ENCODE results near the gene LITAFD. TPM values are rescaled to one million over a fixed set of nuclear protein-coding genes. Genes with fewer than 3 reads are reported as not detected.

Gene LITAFD
- total and polyA plus RNA-seq, 9 of the 15 experiments (the other 6 are each of a cell fraction or from before 2014, with no cell fraction given), result not detected

DNA sequence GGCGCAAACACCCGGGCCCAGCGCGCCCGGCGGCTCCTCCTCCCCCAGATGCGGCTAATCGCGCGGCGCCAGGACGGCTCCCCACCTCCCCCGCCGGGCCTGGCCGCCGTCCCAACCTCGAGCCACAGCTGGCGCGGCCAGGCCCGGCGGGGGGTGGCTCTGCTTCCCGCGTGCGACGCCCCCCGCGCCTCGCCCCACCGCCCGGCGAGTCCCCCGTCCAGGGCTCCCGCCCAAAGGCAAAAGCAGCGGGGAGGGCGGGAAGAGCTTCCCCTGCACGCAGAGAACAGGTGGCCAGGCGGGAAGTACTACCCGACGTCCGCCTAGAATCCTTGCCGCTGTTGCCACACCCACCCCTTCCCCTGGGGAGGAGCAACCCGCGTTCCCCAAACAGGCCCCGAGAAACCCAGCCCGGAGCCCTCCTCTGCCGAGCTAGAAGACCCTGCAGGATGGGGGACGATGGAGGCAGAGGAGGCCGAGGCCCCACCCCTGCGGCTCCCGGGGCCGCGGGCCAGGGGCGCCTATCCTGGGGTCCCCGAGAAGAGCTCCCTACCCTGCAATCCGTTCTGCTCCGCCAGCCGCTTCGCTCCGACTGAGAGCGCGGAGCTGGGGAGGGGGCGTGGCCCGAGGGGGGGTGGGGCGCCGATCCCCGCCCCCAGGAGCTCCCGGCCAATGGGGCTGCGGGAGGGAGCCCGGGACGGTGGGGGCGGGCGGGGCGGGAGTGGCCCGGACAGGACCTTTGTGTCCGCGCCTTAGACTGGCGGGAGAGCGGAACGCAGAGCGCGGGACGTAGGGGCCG lies 13.5 kb upstream of the LITAFD start, which contains the start of gene CARHSP1:
CARHSP1 (minus strand) TSS at position 591 of the 796 bp plus-strand sequence. CDS start 9,678 bp downstream, outside the sequence.
- H3K4me1 ChIP-seq (replicated peaks in 1 of 2; ENCODE audit: control insufficient read depth in 2 of 2, insufficient read depth in 2 of 2, low read length in 2 of 2), result peaks cover 47 to 68% of the 10 kb centered on the region in 2 experiments
- DNase-seq (ENCODE audit: extremely low read depth in 1 of 4, low spot score in 3 of 4) (peak; percentile 95 to 99 (median 98)), FAIRE-seq (peak; percentile 60), ATAC-seq (peak; percentile 82)
- peaks cover 13% of the 10 kb centered on the region; the same call in 1 of the 3 replicates for H3K36me3 ChIP-seq (ENCODE audit: control insufficient read depth, insufficient read depth, low read length)
- POLR2A ChIA-PET, result interaction anchor here (0.6 to 1.5 kb wide), 10 partner anchors 10 to 309 kb away, joined by 3 to 9 read pairs (median 3); no protein-coding TSS in a partner anchor
- H3K9me3 ChIP-seq (replicated peaks; ENCODE audit: control insufficient read depth, insufficient read depth, low read depth, low read length), result no peaks in the 10 kb centered on the region
- H3K79me2 ChIP-seq (ENCODE audit: control insufficient read depth, insufficient read depth, low read length), result peaks cover 46% of the 10 kb centered on the region
- H3K4me2 ChIP-seq (ENCODE audit: insufficient read depth, low read length), result peak within 1 kb of the TSS; percentile 84
- intact Hi-C loops (cut with micrococcal nuclease), result no loop called here
- WGBS (ENCODE audit: insufficient coverage, low coverage, missing lambda C conversion rate), result 1% methylated on average over 23 of the region's 83 CpGs
- peak within 1 kb of the TSS; percentile 85 for H3K27ac ChIP-seq (ENCODE audit: extremely low read depth, low read depth, low read length)
- peak within 1 kb of the TSS; percentile 93 for H2AFZ ChIP-seq (ENCODE audit: low read depth, low read length)
- H3K4me3 ChIP-seq, result peak within 1 kb of the TSS; percentile 62
- no peaks in the 10 kb centered on the region for H3K27me3 ChIP-seq (ENCODE audit: control insufficient read depth in 2 of 2, insufficient read depth in 2 of 2, low read length in 2 of 2)
- H3K9me1 ChIP-seq (ENCODE audit: control insufficient read depth, insufficient read depth, low read length), result peaks cover 13% of the 10 kb centered on the region
- in situ Hi-C loops (cut with MboI), result no loop called here
- peaks cover 35% of the 10 kb centered on the region for H4K20me1 ChIP-seq (replicated peaks; ENCODE audit: control insufficient read depth, insufficient read depth, low read length)
- peak within 1 kb of the TSS; percentile 74 to 89 for H3K9ac ChIP-seq (ENCODE audit: insufficient read depth in 1 of 2, low read depth in 2 of 2, low read length in 2 of 2)
- no TSS peak for BruUV-seq (replicated peaks)
- CTCF ChIA-PET (ENCODE audit: low intra/inter-chr PET ratio), result no interaction called here
- peak; percentile 100 for TF ChIP-seq CCNT2 (IDR thresholded peaks at IDR 0.05; ENCODE audit: borderline replicate concordance, extremely low read depth, insufficient read length, low read depth, low read length)
- TF ChIP-seq CEBPG (CRISPR knock-in tag; IDR thresholded peaks at IDR 0.05), result peak; percentile 44; the same call in 1 of the 2 replicates
- peak in 1 of 2 experiments; percentile 48; a peak in 1 of 4 replicates for TF ChIP-seq CEBPG (tag; conservative IDR thresholded peaks at IDR 0.05 in 1 of 2, IDR thresholded peaks at IDR 0.05 in 1 of 2)
- TF ChIP-seq ZNF431 (CRISPR knock-in tag; IDR thresholded peaks at IDR 0.05), result no peak
- TF ChIP-seq SREBF1 (IDR thresholded peaks at IDR 0.05; ENCODE audit: borderline replicate concordance, low read depth, low read length), result no peak
- peak; percentile 87 for TF ChIP-seq L3MBTL2 (IDR thresholded peaks at IDR 0.05)
- TF ChIP-seq RBFOX2 (IDR thresholded peaks at IDR 0.05; ENCODE audit: low read depth, low read length), result peak; percentile 86
- TF ChIP-seq SETDB1 (IDR thresholded peaks at IDR 0.05; ENCODE audit: low read length), result no peak
- TF ChIP-seq TOE1 (IDR thresholded peaks at IDR 0.05; ENCODE audit: borderline replicate concordance), result 0 out of 2 replicates have a peak, but pooled peaks have one; percentile 13
- TF ChIP-seq TOE1 (CRISPR knock-in tag; IDR thresholded peaks at IDR 0.05; ENCODE audit: borderline replicate concordance, low read depth), result no peak
- TF ChIP-seq NR3C1 (CRISPR knock-in tag; IDR thresholded peaks at IDR 0.05), result no peak
- TF ChIP-seq, protein P1, sequence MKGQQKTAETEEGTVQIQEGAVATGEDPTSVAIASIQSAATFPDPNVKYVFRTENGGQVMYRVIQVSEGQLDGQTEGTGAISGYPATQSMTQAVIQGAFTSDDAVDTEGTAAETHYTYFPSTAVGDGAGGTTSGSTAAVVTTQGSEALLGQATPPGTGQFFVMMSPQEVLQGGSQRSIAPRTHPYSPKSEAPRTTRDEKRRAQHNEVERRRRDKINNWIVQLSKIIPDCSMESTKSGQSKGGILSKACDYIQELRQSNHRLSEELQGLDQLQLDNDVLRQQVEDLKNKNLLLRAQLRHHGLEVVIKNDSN (CRISPR knock-in tag; IDR thresholded peaks at IDR 0.05), result no peak
- TF ChIP-seq ZBTB8A (IDR thresholded peaks at IDR 0.05; ENCODE audit: partially characterized antibody), result no peak
- TF ChIP-seq ZBTB26 (CRISPR knock-in tag; IDR thresholded peaks at IDR 0.05), result no peak
- TF ChIP-seq, protein P2, sequence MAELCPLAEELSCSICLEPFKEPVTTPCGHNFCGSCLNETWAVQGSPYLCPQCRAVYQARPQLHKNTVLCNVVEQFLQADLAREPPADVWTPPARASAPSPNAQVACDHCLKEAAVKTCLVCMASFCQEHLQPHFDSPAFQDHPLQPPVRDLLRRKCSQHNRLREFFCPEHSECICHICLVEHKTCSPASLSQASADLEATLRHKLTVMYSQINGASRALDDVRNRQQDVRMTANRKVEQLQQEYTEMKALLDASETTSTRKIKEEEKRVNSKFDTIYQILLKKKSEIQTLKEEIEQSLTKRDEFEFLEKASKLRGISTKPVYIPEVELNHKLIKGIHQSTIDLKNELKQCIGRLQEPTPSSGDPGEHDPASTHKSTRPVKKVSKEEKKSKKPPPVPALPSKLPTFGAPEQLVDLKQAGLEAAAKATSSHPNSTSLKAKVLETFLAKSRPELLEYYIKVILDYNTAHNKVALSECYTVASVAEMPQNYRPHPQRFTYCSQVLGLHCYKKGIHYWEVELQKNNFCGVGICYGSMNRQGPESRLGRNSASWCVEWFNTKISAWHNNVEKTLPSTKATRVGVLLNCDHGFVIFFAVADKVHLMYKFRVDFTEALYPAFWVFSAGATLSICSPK (IDR thresholded peaks at IDR 0.05; ENCODE audit: borderline replicate concordance), result no peak
- peak; percentile 19; the same call in 1 of the 2 replicates for TF ChIP-seq GATA2 (CRISPR knock-in tag; IDR thresholded peaks at IDR 0.05)
- no peak for TF ChIP-seq SAFB2 (IDR thresholded peaks at IDR 0.05; ENCODE audit: borderline replicate concordance, low read depth, low read length, severe bottlenecking)
- TF ChIP-seq FOS (IDR thresholded peaks at IDR 0.05; ENCODE audit: extremely low read depth, insufficient read length), result no peak
